ENCODE results near the gene OLR1. TPM values are rescaled to one million over a fixed set of nuclear protein-coding genes. Genes with fewer than 3 reads are reported as not detected.

OLR1 gene
- total RNA-seq, 1 donor from 2014 or later, result 0.19 TPM

DNA sequence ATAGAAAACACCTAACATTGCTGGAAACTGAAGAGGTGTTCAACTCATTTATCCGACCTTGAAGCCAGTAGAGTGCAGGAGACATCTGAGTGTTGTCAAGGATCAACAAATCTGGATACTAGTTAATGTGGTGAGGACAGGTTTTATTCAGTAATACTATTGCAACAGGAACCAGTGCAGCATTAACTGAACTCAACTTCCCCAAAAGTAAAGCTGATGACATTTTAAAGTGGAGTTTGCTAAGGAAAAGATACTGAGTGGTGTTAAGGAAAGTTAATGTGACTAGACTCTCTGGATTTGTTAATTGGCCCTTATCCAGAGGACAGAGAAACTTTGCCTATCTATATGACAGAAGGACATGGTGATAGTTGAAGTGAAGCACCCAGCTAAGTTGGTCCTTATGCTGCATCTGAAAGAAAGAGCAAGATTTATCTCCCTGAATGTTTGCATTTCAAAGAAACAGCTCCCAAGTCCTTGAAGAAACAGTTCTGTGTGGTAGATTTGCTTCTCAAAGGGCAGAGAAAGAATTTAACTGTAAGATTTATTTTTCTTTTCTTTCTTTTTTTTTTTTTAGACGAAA is 40.7 kb downstream of the OLR1 start:
- DNase-seq (ENCODE audit: extremely low spot score, unreplicated experiment), result no peak
- H3K27ac Mint-ChIP-seq, result peak overlapping the region; percentile 29
- peaks cover 10% of the 10 kb centered on the region for H3K9me3 Mint-ChIP-seq
- H3K36me3 Mint-ChIP-seq, result peaks cover 5% of the 10 kb centered on the region
- H3K4me1 Mint-ChIP-seq (ENCODE audit: unreplicated experiment), result no peaks in the 10 kb centered on the region
- no peak overlapping the region for H3K4me3 Mint-ChIP-seq
- no peak for TF ChIP-seq CTCF (conservative IDR thresholded peaks at IDR 0.05)
- peaks cover 9% of the 10 kb centered on the region for H3K27me3 Mint-ChIP-seq

GRCh38 chr12:10130042-10130441 is 41.9 kb downstream of the OLR1 start, which contains the start of gene CLEC7A:
Gene CLEC7A, minus strand, starts transcription at chr12:10130199. Its CDS starts 117 bp downstream, at chr12:10130082.
- Mint-ChIP-seq H3K27ac (peak within 1 kb of the TSS; percentile 76), H3K27me3 (peaks cover 9% of the 10 kb centered on the region), H3K4me3 (peak within 1 kb of the TSS; percentile 59), H3K36me3 (peaks cover 5% of the 10 kb centered on the region), H3K9me3 (peaks cover 10% of the 10 kb centered on the region), H3K4me1 (ENCODE audit: unreplicated experiment) (no peaks in the 10 kb centered on the region)
- no peak for DNase-seq (ENCODE audit: extremely low spot score, unreplicated experiment)
- TF ChIP-seq CTCF (conservative IDR thresholded peaks at IDR 0.05), result no peak

DNA sequence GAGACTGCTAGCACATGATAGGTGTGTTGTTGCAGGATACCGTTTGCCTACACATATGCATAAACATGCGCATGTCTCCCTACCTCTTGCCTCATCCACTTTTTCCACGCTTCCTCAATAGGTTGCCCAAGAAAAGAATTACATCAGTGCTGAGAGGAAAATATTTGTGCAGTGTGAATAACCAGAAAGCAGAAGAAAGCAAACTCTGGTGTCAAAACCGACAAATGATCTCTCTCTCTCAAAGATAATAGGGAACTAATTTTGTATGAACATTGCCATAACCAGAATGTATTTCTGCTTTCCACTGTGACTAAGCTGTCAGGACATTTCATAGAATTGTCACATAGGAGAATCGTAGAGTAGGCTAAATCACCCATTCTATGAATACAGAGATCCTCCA is 43.2 kb downstream of the OLR1 start:
- Mint-ChIP-seq H3K4me3 (peak overlapping the region; percentile 59), H3K27me3 (peaks cover 9% of the 10 kb centered on the region), H3K27ac (no peak overlapping the region), H3K36me3 (peaks cover 5% of the 10 kb centered on the region), H3K9me3 (peaks cover 10% of the 10 kb centered on the region), H3K4me1 (ENCODE audit: unreplicated experiment) (no peaks in the 10 kb centered on the region)
- no peak for TF ChIP-seq CTCF (conservative IDR thresholded peaks at IDR 0.05)
- no peak for DNase-seq (ENCODE audit: extremely low spot score, unreplicated experiment)

- peaks cover 4% of the 10 kb centered on the region for H3K9me3 Mint-ChIP-seq
- no peaks in the 10 kb centered on the region for H3K4me1 Mint-ChIP-seq (ENCODE audit: unreplicated experiment)
- H3K27me3 Mint-ChIP-seq, result peaks cover 9% of the 10 kb centered on the region
- H3K27ac Mint-ChIP-seq, result no peak overlapping the region
- no peak overlapping the region for H3K4me3 Mint-ChIP-seq
- no peak for DNase-seq (ENCODE audit: extremely low spot score, unreplicated experiment)
- peaks cover 5% of the 10 kb centered on the region for H3K36me3 Mint-ChIP-seq
- no peak for TF ChIP-seq CTCF (conservative IDR thresholded peaks at IDR 0.05)
Measured at GRCh38 chr12:10126413-10126812, 45.5 kb downstream of the OLR1 start.

DNA sequence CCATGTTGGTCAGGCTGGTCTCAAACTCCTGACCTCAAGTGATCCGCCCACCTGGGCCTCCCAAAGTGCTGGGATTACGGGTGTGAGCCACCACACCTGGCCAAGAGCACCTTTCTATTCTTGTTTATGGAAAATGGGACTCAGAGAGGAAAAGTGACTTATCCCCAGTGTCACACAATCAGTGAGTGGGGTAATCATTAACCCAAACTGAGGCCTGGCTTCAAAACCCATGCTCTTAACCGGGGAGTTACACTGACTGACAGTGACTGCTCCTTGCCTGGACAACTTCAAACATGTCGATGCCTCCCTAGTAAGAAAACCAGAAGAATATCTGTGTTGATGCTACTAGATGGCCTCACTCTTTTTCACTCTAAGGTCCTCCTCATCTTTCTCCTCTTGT is 49.2 kb downstream of the OLR1 start:
- Mint-ChIP-seq H3K36me3 (no peaks in the 10 kb centered on the region), H3K4me3 (no peak overlapping the region), H3K9me3 (no peaks in the 10 kb centered on the region), H3K4me1 (ENCODE audit: unreplicated experiment) (no peaks in the 10 kb centered on the region), H3K27me3 (no peaks in the 10 kb centered on the region), H3K27ac (no peak overlapping the region)
- DNase-seq (ENCODE audit: extremely low spot score, unreplicated experiment), result no peak
- no peak for TF ChIP-seq CTCF (conservative IDR thresholded peaks at IDR 0.05)
